Esophagus mucosa (tissue), 1 donor: ENCODE measurements around the gene NUP210. TPM values are rescaled to one million over a fixed set of nuclear protein-coding genes. Genes with fewer than 3 reads are reported as not detected.

ENCODE experiments used
- ATAC-seq: fragments of 200-7000 bp; cut with Tn5 transposase; one replicate; pipeline ENCODE4 v1.9.1; 2020
- total RNA-seq: library from RNA; stranded (reverse); gene quantifications from one replicate; pipeline ENCODE4 v1.2.4, GENCODE V29; 2023
- donor health status: DM: yes; HTN: yes; CAD: no.

Gene NUP210
- total RNA-seq, 1 donor from 2014 or later = 14.9 TPM

DNA sequence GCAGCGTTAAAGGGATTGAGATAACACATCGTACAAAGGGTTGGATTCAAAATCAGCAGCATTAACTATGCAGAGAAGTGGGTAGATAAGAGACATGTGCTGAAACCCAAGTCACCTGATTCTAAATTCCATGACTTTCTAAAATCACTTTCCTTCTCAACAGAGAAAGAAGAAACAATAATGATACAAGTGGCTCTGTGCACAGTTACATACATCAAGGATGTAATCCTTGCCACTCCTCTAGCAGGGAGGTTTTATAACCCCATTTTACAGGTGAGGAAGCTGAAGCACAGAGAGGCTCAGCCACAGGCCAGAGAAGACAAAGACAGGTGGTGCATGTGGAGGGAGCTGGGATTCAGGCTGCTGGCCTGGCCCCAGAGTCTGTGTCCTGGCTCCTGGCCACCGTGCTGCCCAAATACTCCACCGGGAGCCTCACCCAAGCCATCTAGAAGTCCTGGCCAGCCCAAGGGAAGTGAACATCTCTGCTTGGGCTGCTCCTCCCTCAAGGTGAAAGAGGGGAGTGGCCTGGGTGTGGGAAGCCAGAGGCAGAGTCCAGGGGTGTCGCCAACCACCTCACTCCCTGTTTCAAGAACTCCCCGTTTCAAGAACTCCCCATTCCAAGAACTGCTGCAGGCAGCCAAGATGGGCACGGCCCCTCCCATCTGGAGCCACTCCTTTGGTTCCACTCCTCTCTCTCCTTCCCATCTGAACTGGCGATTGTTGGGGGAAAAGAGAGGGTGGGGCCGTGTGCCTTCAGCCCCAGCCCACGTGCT is 147.1 kb downstream of the NUP210 start:
- ATAC-seq = peak; percentile 63

DNA sequence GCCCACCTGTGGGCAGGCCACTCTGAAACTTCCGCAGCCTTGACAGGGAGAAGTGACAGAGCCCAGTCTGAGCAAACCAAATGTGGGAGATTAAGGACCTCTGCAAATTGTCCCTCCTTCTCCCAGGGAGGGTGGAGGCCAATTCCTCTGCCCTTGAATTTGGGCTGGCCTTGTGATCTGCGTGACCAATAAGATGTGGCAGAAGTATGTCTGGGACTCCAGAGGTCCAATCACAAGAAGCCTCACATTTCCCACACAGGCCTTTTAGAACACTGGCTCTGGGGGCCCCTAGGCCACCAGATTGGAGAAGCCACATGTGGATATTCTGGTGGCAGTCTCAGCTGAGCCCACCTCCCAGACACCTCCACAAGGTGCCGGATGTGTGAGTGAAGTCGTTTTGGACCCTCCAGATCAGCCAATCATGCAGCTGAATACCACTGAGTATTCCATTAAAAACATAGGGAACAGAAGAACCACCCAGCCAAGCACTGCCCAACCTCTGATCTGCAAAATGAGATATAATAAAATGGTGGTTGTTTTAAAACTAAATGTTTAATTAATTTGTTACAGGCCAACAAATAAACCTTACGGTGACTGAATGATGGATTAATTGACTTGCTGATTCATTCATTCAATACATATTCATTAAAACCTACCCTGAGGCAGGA is 150.3 kb downstream of the NUP210 start:
- ATAC-seq = no peak

DNA sequence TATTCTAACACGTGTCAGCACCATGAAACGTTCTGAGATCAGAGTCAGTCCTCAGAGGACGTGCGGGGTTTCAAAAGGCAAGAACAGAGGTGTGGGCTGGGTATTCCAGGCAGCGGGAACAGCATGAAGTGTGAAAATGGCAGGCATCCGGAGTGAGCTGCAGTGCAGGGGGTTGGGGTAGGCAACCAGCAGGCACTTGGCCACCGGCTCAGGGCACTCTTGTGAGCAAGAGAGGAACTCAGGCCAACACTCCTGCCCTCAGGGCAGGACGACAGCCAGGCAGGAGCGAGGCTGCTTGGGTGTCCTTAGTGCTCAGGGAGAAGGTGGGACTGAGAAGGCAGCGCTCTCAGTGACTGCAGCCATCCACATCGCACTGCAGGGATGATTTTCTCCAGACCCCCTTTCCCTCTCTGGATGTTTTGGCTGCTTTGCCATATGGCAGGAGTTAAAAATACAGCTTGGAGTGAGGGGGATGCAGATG is 151.1 kb downstream of the NUP210 start:
- no peak for ATAC-seq

DNA sequence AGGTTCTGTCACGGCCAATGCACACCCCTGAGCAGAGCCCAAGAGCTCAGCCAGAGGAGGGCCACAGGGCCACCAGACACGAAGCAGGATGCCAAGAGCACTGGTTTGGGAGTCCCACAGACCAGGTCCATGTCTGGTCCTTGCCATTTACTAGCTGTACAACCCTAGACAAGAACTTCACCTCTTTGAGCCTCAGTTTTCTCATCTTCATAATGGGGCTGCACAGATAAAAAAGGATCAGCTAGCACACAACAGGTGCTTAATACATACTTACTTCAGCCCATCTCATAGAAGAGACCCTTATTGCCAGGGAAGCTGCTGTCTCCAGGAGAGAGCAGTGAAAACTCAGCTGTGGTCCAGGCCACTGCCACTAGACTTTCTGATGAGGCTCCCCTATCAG is 152.0 kb downstream of the NUP210 start:
- ATAC-seq = no peak

DNA sequence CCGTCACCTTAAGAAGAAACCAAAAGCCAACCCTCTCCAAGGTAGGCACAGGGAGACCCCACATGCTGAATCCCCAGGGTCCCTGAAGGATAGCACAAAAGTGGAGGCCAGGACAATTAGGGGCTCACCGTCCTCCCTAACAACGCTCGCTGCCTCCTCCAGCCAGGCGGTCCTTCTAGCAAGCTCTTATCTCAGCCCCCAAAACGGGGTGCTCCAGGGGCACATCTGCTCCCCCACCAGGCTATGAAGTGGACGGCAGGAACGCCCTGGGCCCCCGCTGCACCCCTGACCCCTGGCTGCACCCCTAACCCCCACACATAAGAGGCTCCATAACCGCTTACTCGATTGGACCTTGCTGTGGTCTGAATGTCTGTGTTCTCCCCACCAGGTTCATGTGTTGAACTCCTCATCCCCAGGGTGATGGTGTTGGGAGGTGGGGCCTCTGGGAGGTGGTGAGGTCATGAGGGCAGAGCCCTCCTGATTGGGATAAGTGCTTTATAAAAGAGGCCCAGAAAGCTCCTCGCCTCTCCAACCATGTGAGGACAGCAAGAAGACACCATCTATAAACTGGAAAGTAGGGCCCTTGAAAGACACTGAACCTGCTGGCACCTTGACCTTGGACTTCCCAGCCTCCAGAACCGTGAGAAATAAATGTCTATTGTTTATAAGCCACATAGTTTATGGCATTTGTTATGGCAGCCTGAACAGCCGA is 153.3 kb downstream of the NUP210 start:
- no peak for ATAC-seq

Other genes starting within 250 kb of the NUP210 start
- gene HDAC11, start 60.0 kb upstream of the NUP210 start, total RNA-seq = 15.9 TPM
- 10.4 TPM for gene FBLN2, start 128.8 kb upstream of the NUP210 start, total RNA-seq